Activated CD4-positive, alpha-beta T cell treated with anti-CD3 and anti-CD28 coated beads, Interleukin-2, amount 10 ng/mL, durations not matched to agents 7 days and 5 days (primary cell): ENCODE results near the gene MRPS2. TPM values are rescaled to one million over a fixed set of nuclear protein-coding genes. Genes with fewer than 3 reads are reported as not detected.
"Not testable (repeated sequence)": the region's sequence is repeated elsewhere in the genome, so short reads cannot be mapped to it uniquely, and the experiment has no call there.

Source experiments
- CTCF ChIA-PET: fragments of 350-600 bp; sonication (Branson Sonifier 250); formaldehyde crosslinking; loops from one replicate; lab custom pipeline; 2021; ENCODE audit warnings: antibody characterized with exemption; lab: Charles Lee
- POLR2A ChIA-PET: fragments of 350-600 bp; sonication (Branson Sonifier 250); formaldehyde crosslinking; loops from one replicate; lab custom pipeline; 2021; ENCODE audit warnings: antibody characterized with exemption; lab: Charles Lee
- DNase-seq: peaks from one replicate; pipeline ENCODE4 v3.0.0-alpha.2; 2020
- H3K27ac Mint-ChIP-seq: one replicate; pipeline ENCODE4 v1.8.0; 2021; ENCODE audit warnings: mild to moderate bottlenecking, moderate library complexity, mixed read lengths
- H3K27me3 Mint-ChIP-seq: one replicate; pipeline ENCODE4 v1.8.0; 2021; ENCODE audit warnings: mixed read lengths
- H3K36me3 Mint-ChIP-seq: one replicate; pipeline ENCODE4 v1.8.0; 2021; ENCODE audit warnings: low read depth, mixed read lengths
- H3K4me1 Mint-ChIP-seq: one replicate; pipeline ENCODE4 v1.8.0; 2021; ENCODE audit warnings: mixed read lengths
- H3K4me3 Mint-ChIP-seq: one replicate; pipeline ENCODE4 v1.8.0; 2021; ENCODE audit warnings: mild to moderate bottlenecking, moderate library complexity, mixed read lengths
- H3K9me3 Mint-ChIP-seq: one replicate; pipeline ENCODE4 v1.8.0; 2021; ENCODE audit warnings: mixed read lengths
- total RNA-seq, 2 experiments: library from RNA; stranded (reverse); gene quantifications; one replicate each; pipeline ENCODE4 v1.2.3, GENCODE V29; 2021

MRPS2 gene
- total RNA-seq, 2 experiments from 2014 or later = 28.0 to 31.2 TPM

DNA sequence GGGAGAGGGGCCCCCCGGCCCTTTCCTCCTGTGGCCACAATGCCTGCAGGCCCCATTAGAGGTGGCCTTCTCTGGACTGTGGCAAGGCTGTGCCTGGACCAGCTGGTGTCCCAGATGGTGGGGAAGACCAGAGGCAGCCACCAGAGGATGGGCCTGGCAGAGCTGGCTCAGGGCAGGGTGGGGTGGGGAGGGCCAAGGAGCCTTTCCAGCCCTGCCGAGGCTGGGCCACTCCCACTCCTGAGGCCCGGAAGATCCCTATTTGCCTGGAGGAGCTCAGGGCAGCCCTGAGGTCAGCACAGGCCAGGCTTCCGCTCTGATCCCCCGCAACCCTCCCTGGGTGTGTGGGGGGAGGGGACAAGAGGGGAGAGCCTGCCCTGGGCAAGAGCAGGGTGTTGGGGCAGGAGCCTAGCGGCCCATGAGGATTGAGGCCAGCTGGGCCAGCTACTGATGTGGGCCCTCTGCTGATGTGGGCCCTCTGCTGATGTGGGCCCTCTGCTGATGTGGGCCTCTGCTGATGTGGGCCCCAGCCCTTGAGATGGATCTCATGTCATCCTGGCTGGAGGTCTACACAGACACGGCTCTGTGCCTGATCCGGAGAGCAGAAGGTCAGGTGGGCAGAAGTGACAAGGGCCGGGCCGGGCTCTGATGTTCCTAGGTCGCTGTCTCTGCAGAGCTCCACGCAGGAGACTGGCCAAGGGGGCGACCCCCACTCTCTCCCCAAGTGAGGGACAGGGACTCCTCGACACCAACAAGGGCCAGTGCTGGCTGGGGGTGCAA, 6.0 kb downstream of the MRPS2 start:
- peaks cover 10% of the 10 kb centered on the region for H3K9me3 Mint-ChIP-seq
- H3K27me3 Mint-ChIP-seq = peaks cover 7% of the 10 kb centered on the region
- peaks cover 17% of the 10 kb centered on the region for H3K36me3 Mint-ChIP-seq
- H3K4me1 Mint-ChIP-seq = peaks cover 15% of the 10 kb centered on the region
- ChIA-PET CTCF (interaction anchor here (2.1 kb wide), 1 partner anchor 8 kb away, joined by 8 read pairs; no protein-coding TSS in a partner anchor), POLR2A (no interaction called here)
- DNase-seq = no peak
- no peak overlapping the region for H3K27ac Mint-ChIP-seq
- H3K4me3 Mint-ChIP-seq = no peak overlapping the region

DNA sequence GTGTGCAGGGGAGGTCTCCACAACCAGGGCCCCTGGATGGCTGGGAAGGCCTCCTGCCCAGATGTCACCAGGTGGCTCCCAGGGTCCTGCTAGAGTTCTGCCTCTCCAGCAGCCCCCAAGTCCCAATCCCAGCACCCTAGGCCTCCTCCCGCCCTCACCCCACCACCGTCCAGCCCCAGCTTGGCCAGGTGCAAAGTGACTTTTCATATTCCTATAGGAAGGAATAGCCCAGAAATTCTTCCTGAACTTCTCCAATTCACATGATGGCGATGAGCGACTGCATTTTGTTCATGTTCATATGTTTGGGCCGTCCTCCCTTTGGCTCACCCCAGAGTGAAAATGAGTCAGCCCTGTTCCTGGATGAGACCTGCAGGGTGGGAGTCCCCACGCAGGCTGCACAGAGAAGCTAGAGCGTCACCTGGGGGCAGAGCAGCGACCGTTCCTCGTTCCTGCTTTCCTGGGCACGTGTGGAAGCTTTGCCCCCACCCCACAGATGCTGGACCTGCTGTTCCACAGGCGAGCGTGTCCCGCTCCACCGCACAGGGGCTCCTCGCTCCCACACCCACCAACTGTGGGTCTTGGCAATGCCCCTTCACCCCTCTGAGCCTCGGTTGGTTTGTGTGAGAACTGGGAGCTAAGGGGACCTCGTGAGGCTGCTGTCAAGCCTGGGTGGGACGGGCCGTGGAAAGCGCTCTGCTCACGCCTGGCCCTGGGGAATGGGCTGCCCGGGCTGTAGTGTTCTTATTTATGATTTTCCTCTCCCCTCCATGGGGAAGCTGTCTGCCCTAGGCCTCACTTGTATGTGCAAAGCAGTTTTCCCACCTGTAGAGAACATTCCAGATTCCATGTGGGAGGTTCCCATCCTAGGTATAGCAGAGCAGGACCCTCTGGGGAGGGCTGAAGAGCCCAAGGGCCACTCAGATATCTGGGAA, 6.9 kb downstream of the MRPS2 start:
- POLR2A ChIA-PET = no interaction called here
- peaks cover 16% of the 10 kb centered on the region for H3K36me3 Mint-ChIP-seq
- H3K27me3 Mint-ChIP-seq = peaks cover 7% of the 10 kb centered on the region
- peaks cover 10% of the 10 kb centered on the region for H3K4me1 Mint-ChIP-seq
- H3K27ac Mint-ChIP-seq = no peak overlapping the region
- H3K9me3 Mint-ChIP-seq = peaks cover 10% of the 10 kb centered on the region
- no peak for DNase-seq
- CTCF ChIA-PET = no interaction called here
- H3K4me3 Mint-ChIP-seq = no peak overlapping the region

DNA sequence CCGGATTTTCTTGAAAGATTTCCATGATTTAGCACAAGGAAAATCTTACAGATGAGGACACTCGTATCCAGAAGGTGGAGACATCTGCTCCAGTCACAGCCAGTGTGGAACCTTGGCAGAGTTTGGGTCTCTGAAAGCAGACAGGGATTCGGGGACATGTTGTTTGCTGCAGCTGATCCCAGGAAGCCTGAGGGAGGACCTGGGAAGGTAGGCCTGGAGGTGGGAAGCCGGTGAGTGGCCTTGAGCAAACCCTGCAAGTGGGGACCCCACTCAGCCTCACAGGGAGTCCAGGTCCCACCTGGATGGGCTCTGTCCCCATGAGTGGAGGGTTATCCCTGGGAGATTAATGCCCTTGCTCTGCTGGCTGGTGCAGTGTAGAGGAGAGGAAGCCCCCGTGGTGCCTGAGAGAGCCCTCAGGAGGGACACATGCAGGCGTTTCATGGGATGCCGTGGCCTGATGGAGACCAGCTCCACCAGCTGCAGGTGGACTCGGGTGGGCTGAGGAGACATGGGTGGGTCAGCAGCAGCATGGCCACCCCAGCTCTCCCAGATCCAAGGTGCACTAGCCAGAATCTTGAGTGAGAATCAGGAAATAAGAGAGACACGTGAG, 7.8 kb downstream of the MRPS2 start:
- Mint-ChIP-seq H3K36me3 (peaks cover 9% of the 10 kb centered on the region), H3K9me3 (peaks cover 10% of the 10 kb centered on the region), H3K27me3 (peaks cover 7% of the 10 kb centered on the region), H3K4me3 (no peak overlapping the region), H3K4me1 (peaks cover 6% of the 10 kb centered on the region), H3K27ac (no peak overlapping the region)
- CTCF ChIA-PET = interaction anchor here (0.8 kb wide), 1 partner anchor 10 kb away, joined by 3 read pairs; no protein-coding TSS in a partner anchor
- POLR2A ChIA-PET = no interaction called here
- DNase-seq = no peak

DNA sequence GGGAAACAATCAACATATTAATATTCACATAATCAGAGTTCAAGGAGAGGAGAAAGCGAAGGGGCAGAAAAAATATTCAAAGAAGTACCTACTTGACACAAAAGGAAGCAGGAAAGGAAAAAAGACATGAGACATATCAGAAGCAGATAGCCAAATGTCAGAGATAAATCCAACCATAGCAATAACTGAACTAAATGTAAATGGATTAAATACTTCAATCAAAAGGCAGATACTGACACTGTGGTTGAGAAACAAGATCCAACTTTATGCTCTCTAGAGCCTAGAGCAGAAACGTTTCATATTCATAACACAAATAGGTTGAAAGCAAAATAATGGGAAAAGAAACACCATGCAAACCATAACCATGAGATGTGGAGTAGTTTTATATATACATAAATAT, 9.0 kb downstream of the MRPS2 start:
- CTCF ChIA-PET = no interaction called here

GRCh38 chr9:135512241-135512603, 11.7 kb downstream of the MRPS2 start:
- H3K4me3 Mint-ChIP-seq = no peak overlapping the region
- H3K9me3 Mint-ChIP-seq = peaks cover 10% of the 10 kb centered on the region
- peaks cover 7% of the 10 kb centered on the region for H3K27me3 Mint-ChIP-seq
- peaks cover 8% of the 10 kb centered on the region for H3K4me1 Mint-ChIP-seq
- ChIA-PET CTCF (no interaction called here), POLR2A (no interaction called here)
- no peak overlapping the region for H3K27ac Mint-ChIP-seq
- DNase-seq = no peak
- no peaks in the 10 kb centered on the region for H3K36me3 Mint-ChIP-seq

More for the DNA sequence above, 9.0 kb downstream of the MRPS2 start:
- Mint-ChIP-seq H3K27me3 (peaks cover 7% of the 10 kb centered on the region), H3K36me3 (peaks cover 3% of the 10 kb centered on the region), H3K4me3 (no peak overlapping the region), H3K27ac (no peak overlapping the region), H3K9me3 (peaks cover 10% of the 10 kb centered on the region), H3K4me1 (peaks cover 6% of the 10 kb centered on the region)
- DNase-seq = no peak
- POLR2A ChIA-PET = no interaction called here

GRCh38 chr9:135512904-135513303, 12.4 kb downstream of the MRPS2 start:
- no peak overlapping the region for H3K27ac Mint-ChIP-seq
- no peaks in the 10 kb centered on the region for H3K36me3 Mint-ChIP-seq
- H3K4me1 Mint-ChIP-seq = peaks cover 8% of the 10 kb centered on the region
- CTCF ChIA-PET = interaction anchor here (0.6 kb wide), 1 partner anchor 121 kb away, joined by 3 read pairs; no protein-coding TSS in a partner anchor
- H3K27me3 Mint-ChIP-seq = peaks cover 7% of the 10 kb centered on the region
- H3K4me3 Mint-ChIP-seq = no peak overlapping the region
- POLR2A ChIA-PET = no interaction called here
- DNase-seq = no peak
- peaks cover 10% of the 10 kb centered on the region for H3K9me3 Mint-ChIP-seq

DNA sequence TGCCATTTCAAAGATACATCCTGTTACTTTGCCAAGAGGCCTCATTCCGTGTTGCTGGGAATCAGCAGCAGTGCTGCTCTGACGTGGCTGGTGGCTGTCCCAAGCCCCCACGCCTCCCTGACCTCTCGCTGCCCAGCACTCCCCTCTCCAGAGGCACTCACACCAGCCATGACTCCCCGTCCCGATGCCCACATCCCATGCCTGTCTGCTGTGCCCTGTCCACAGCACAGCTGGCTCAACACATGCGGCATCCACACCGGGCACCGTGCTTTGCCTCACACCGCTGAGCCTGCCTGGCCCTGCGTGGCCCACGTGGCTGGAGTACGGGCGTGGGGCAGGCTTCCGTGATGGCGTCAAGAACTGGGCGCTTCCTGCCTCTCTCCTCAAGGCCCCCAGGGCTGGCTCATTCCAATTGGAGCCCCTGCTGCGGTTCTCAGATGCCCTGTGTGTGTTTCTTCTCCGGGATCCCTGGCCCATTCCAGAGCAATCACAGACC, 12.9 kb downstream of the MRPS2 start:
- peaks cover 9% of the 10 kb centered on the region for H3K27me3 Mint-ChIP-seq
- POLR2A ChIA-PET = no interaction called here
- H3K4me3 Mint-ChIP-seq = no peak overlapping the region
- no peak overlapping the region for H3K27ac Mint-ChIP-seq
- peaks cover 8% of the 10 kb centered on the region for H3K4me1 Mint-ChIP-seq
- no peaks in the 10 kb centered on the region for H3K36me3 Mint-ChIP-seq
- H3K9me3 Mint-ChIP-seq = peaks cover 10% of the 10 kb centered on the region
- CTCF ChIA-PET = no interaction called here
- no peak for DNase-seq

- CTCF ChIA-PET = interaction anchor here (1.8 kb wide), 1 partner anchor 8 kb away, joined by 8 read pairs; no protein-coding TSS in a partner anchor
- H3K4me1 Mint-ChIP-seq, POLR2A ChIA-PET: not testable (repeated sequence)
These were observed 13.4 kb downstream of the MRPS2 start for GRCh38 chr9:135513906-135514305.

DNA sequence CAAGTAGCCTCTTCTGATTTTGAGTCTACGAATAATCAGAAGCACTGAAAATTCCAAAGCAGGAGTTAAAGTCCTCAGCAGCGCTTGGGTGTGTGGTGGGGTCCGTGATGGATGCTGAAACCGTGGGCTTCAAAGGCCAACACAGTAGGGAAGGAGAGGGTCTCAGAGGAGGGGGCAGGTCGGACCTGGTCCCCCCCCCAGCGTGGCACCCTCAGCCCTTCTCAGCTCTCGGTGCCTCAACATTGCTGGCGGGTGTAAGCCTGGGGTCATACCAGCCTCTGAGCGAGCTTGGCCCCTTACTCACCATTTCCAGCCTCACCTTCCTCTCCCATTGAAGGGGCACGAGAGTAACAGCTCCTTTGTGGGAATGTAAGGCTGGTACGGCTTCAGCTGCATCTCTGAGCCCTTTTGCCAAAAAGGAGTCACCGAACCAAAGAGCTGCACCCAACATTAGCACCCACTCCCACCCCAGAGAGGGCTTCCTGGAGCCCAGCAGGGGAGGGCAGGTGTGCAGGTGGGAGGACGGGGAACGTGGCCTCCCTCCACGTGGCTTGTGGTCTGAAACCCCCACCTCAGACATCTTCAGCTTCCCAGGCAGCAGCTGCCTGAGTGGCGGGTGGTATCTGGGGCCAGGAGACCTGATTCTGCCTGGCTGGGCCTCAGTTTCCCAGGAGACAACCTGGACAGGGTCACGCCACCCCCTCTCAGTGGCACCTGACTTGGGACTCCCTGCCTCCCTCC, 14.0 kb downstream of the MRPS2 start:
- no peak overlapping the region for H3K27ac Mint-ChIP-seq
- H3K4me1 Mint-ChIP-seq = peaks cover 8% of the 10 kb centered on the region
- peaks cover 8% of the 10 kb centered on the region for H3K27me3 Mint-ChIP-seq
- H3K36me3 Mint-ChIP-seq = no peaks in the 10 kb centered on the region
- H3K4me3 Mint-ChIP-seq = no peak overlapping the region
- ChIA-PET CTCF (interaction anchor here (1.8 kb wide), 1 partner anchor 9 kb away, joined by 8 read pairs; no protein-coding TSS in a partner anchor), POLR2A (no interaction called here)
- DNase-seq = no peak
- peaks cover 1% of the 10 kb centered on the region for H3K9me3 Mint-ChIP-seq

More at GRCh38 chr9:135513906-135514305, 13.4 kb downstream of the MRPS2 start:
- not testable (repeated sequence) for H3K36me3 Mint-ChIP-seq, H3K27me3 Mint-ChIP-seq, DNase-seq, H3K9me3 Mint-ChIP-seq, H3K4me3 Mint-ChIP-seq, H3K27ac Mint-ChIP-seq

DNA sequence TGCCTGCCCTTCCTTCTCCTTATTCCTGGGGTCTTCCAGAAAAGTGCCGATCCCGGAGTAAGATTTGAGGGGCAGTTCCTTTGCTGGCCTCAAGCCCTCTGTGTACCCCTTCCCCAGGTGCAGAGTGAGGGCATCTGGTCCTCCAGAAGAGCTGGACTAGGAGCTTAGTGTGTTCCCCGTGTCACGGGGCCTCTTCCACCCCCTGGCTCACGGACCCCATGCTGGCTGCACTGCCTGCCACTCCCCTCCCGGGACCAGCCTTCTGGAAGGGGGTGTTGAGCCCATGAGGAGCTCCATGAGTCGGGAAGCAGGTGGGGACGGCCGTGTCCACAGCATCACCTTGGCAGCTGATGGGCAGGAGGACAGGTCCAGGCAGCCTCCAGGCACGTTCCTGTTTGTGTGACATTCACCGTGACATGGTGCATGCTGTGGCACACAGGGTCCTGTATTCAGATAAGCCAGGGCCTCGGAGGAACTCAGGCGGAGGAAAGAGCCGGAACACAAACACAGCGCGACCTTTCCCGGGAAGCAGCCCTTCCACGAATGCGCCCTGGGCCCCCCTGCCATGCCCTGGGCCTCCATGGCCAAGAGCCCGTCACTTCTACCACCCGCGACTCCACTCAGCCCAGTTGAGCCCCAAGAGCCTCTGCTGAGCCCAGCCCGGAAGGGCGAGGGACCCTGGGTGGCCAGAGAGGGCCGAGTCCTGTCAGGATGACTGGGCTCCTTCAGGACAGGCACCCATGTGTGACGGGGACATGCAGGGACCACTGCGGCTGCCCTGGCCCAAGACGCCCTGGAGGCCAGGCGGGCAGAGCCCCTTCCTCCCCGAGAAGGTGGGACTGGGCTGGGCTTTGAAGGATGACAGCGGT, 14.8 kb downstream of the MRPS2 start:
- Mint-ChIP-seq H3K4me1 (peaks cover 8% of the 10 kb centered on the region), H3K9me3 (no peaks in the 10 kb centered on the region), H3K4me3 (no peak overlapping the region), H3K27me3 (peaks cover 9% of the 10 kb centered on the region), H3K27ac (no peak overlapping the region), H3K36me3 (no peaks in the 10 kb centered on the region)
- no peak for DNase-seq
- POLR2A ChIA-PET = no interaction called here
- CTCF ChIA-PET = interaction anchor here (1.8 kb wide), 1 partner anchor 10 kb away, joined by 8 read pairs; no protein-coding TSS in a partner anchor

DNA sequence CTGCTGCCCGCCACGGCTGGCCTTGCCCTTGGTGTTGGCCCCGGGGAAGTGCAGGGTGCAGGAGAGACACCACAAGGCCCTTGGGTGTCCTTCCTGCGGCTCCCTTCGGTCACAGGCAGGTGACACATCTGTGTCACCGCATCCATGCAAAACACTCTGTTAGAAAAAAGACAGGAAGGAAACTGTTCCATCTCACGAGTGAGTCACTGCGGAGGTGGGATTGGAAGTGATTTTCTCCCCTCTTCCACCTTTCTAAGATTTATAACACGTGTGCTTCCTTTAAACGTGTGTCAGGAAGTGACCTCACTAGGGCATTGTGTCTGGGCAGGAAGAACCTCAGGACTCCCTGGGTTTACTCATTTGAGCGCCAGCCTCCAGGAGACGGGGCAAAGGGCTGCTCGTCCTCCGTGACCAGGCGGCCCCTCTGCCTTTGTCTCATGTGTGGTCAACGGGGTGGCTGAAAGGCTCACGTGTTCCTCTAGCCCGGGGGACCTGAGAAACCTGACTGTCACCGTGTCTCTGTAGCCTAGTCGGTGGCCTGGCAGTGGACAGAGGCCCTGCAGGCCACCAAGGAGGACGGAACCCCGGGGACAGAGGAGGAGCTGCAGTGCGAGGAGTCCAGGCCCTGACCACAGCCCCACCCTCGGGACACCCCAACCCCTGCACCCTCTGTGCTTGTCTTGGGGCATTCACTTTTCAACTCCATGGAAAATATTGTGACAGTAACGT, 15.8 kb downstream of the MRPS2 start:
- H3K4me3 Mint-ChIP-seq = no peak overlapping the region
- POLR2A ChIA-PET = no interaction called here
- DNase-seq = no peak
- H3K27me3 Mint-ChIP-seq = peaks cover 9% of the 10 kb centered on the region
- H3K36me3 Mint-ChIP-seq = no peaks in the 10 kb centered on the region
- H3K27ac Mint-ChIP-seq = no peak overlapping the region
- no peaks in the 10 kb centered on the region for H3K9me3 Mint-ChIP-seq
- peaks cover 7% of the 10 kb centered on the region for H3K4me1 Mint-ChIP-seq
- CTCF ChIA-PET = no interaction called here
